ENCODE data around the gene LGR4.

GRCh38 chr11:27403195-27403594, 69.4 kb downstream of the LGR4 start:
- TF ChIP-seq CTCF (IDR thresholded peaks at IDR 0.05 in 2 of 3, conservative IDR thresholded peaks at IDR 0.05 in 1 of 3; ENCODE audit: borderline replicate concordance in 1 of 3, insufficient read depth in 1 of 3, low read depth in 2 of 3, low read length in 2 of 3) = no peak
- no peak for TF ChIP-seq ELF1 (IDR thresholded peaks at IDR 0.05; ENCODE audit: borderline replicate concordance, low read depth)
- TF ChIP-seq CEBPB (IDR thresholded peaks at IDR 0.05; ENCODE audit: low read depth) = no peak
- no peak for TF ChIP-seq SP1 (IDR thresholded peaks at IDR 0.05; ENCODE audit: low read depth)
- TF ChIP-seq POLR2AphosphoS5 (IDR thresholded peaks at IDR 0.05; ENCODE audit: low read depth, low read length) = no peak
- no peak for TF ChIP-seq ZBTB33 (IDR thresholded peaks at IDR 0.05; ENCODE audit: extremely low read depth, insufficient replicate concordance, low read length)
- TF ChIP-seq POLR2A (IDR thresholded peaks at IDR 0.05; ENCODE audit: borderline replicate concordance, extremely low read depth, insufficient read depth, insufficient read length) = no peak
- TF ChIP-seq REST (IDR thresholded peaks at IDR 0.05; ENCODE audit: low read depth) = no peak
